GM21447 (cell line): Measurements from ENCODE around the gene SELPLG.
"Not testable (repeated sequence)": the region's sequence is repeated elsewhere in the genome, so short reads cannot be mapped to it uniquely, and the experiment has no call there.

Experiments
- ATAC-seq: cut with Tn5 transposase; IDR thresholded peaks from one replicate; pipeline ENCODE4 v1.9.1; 2021; ENCODE audit not compliant: unreplicated experiment

Gene SELPLG

DNA sequence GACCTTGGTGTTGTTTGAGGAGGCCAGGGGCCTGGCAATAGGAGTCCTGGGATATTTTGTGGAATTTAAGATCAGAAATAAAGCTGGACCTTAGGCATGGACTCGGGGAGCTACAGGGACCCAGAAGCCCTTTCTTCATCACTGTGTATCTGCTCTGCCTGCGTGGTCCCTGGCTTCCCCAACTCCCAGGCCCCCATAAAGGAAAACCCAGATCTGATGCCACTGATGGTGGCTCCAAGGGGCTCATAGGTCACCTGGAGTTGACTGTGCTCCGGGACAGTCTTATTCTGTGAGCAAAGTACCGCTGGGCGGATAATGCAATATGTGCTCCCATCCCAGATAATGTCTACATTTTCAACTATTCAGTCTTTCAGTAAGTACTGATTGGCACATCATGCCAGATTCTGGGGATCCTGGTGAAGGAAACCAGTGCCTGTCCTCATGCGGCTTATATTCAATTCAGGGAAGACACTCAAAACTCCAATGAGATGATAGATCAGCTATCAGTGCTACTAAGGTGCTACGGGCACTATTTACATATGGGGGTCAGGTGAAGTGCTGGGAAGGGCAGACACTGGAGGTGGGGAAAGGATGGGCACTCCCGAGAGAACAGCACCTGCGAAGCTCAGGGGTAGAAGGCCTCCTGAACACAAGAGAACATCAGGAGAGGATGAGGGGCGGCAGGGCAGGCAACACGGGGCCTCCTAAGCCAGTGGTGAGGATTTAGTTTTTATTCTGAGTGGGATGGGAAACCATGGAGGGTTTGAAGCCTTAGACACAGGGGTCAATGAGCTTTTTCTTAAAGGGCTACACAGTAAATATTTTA is 5.5 kb upstream of the SELPLG start:
- no peak for ATAC-seq

DNA sequence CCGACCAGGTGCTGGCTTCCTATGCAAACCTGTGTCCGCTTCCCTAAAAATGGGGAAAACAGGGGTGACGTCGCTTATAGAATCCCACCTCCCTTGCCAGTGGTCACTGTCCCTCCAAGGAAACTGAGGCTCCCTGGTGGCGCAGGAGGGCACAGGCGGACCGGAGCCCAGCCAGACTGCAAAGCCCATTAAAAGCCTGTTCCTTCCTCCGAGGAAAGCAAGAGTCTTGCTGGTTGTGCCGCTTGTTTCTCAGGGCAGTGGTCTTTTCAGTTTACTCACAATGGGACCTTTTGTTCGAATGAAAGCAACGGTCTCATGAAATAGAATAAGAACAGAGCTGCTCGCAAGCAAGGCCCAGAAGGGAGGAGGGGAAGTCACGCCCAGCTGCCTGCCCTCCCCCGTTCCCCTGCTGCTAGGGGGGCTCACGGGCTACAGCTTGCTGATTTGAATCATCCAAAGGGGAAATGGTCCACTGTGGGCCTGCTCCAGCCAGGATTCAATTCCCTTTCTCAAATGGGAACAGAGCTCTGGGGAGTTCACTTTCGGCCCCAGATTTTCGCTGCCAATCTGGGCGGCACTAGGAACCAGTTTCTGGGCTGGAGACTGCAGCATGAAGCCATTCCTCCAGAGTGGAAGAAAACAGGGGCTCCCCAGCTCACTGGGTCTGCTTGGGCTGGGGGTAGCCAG is 4.6 kb upstream of the SELPLG start:
- ATAC-seq: no peak

DNA sequence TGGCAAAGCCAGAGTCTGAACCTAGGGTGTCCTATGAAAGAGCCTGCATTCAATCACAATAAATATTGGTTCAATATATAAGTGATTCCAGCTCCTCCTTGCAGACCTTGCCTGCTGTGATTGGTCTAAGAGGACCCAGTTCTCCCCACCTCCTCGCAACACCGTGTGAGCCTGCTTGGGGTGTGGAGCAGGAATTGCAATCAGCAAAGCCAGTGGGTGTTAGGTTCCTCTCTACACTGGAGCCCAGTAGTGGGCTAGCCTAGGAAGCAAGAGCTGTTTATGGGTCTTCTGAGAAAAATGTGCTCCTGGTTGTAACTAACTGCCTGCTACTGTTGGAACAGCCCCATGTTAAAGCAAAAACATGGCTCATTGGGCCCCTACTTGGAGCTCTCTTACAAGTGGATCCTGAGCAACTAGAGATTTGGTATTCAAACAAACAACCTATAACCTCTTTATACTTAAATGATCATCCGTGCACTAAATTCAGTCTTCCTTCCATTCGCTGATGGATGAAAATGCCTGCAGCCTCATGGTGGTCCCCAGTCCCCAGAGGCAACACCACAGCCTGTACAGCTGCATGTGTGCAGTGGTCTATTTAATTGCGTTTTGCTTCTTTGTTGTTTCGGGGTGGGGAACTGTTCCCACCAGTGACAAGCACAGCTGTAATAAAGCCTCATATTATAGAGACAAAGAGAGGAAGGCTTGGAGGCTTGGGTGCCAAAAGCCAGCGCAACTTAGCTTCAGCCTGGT is 3.7 kb upstream of the SELPLG start:
- ATAC-seq: no peak

DNA sequence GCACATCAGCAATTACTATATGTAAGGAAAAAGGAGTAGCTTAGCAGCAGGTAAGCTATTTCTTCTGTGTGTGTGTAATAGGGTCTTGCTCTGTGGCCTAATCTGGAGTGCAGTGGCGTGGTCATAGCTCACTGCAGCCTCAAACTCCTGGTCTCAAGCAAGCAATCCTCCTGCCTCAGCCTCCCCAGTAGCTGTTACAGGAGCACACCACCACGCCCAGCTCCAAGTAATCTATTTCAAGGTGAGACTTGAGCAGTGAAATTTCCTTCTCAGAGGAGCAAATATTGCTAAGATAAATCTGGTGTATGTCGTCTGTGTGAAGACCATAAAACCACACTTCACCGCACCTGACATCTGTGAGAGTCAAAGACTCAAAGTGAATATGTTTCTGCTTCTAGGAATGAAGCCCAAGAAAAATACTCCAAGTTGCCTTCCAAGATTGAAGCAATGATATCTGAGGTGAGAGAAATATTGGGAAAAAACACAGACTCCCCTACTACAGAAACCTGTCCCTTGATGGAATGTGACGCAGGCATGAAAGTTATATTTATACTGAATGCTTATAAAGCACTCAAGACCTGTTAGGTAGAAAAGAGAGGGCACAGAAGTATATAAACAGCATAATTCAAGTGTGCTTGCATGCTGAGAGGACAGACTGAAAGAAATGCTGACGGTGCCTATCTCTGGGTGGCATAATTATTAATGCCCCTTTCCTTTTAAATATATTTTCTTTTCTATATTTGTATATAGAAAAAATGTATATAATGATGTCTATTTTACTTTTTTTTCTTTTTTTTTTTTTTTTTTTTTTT is 2.5 kb upstream of the SELPLG start:
- ATAC-seq: no peak

DNA sequence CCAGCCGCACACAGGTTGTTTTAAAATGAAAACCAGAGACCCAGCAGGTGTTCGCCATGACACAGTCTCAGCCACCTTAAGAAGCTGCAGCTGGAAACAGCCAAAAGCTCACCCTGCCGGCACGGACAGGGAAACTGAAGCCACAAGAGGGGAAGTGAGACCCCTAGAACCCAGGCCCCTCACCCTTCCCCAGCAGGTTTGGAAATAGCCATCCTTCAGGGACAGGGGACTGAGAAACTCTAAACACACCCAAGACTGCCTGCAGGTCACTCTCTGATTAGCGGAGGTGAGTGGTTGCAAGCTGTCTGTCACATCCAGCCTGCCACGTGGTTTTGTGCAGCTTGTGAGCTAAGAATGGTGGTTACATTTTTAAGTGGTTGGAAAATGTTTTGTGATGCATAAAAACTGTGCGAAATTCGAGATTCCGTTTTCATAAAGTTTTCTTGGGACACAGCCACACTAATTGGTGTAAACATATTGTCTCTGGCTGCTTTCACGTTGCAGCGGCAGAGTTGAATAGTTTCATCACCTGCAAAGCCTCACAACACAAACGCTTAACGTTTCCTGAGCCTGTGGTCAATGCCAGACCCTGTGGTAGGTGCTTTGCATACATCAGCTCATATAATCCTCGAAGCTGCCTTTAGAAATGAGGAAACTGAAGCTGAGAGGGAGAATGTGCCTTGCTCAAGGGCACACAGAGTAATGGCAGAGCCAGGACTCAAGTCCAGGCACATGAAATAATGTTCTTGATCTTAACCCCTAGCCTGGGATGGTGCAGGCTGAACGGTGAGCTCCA is 1.7 kb upstream of the SELPLG start:
- peak; percentile 48 for ATAC-seq

DNA sequence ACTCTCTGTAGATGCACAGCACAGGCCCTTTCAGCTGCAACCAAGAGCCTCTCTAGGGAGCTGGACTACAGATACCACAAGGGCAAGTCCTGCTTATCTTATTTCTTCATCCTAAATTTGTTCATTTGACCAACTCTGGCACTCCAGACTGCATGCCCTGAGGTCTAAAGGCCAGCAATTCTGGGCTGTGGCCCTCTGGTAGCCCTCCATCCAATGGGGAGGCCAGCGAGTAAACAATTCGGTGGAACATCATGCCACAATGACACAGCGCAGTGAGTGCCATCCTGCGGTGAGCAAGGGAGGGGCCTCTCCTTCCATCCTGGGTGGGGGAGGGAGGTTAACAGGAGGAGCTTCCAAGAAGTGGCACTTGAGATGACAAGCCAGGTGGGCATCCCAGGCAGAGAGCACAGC is 652 bp upstream of the SELPLG start:
- ATAC-seq: no peak

DNA sequence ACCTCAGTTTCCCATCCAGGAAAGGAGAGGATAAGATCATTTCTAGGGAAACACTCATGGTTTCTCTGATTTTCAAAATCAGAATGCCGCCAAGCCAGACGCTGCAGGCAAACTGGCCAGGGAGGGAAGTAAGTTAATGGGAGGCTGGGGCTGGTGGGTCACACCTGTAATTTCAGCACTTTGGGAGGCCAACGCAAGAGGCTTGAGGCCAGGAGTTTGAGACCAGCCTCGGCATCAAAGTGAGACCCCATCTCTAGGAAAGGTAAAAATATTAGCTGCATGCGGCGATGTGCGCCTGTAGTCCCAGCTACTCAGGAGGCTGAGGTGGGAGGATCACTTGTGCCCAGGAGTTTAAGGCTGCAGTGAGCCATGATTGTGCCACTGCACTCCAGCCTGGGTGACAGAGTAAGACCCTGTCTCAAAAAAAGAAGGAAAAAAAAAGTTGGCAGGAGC is 587 bp downstream of the SELPLG start:
- ATAC-seq: no peak

DNA sequence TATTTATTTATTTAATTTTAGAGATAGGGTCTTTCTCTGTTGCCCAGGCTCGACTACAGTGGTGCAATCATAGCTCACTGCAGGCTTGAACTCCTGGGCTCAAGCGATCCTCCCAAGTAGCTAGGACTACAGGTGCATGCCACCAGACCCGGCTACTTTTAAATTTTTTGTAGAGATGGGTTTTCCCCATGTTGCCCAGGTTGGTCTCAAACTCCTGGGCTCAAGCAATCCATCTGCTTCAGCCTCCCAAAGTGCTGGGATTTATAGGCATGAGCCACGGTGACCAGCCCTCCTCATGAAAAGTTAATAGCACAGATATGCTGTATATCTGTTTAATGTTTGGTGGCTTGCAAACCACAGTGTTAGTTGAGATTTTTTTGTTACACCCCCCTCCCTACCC is 2.4 kb downstream of the SELPLG start:
- not testable (repeated sequence) for ATAC-seq

DNA sequence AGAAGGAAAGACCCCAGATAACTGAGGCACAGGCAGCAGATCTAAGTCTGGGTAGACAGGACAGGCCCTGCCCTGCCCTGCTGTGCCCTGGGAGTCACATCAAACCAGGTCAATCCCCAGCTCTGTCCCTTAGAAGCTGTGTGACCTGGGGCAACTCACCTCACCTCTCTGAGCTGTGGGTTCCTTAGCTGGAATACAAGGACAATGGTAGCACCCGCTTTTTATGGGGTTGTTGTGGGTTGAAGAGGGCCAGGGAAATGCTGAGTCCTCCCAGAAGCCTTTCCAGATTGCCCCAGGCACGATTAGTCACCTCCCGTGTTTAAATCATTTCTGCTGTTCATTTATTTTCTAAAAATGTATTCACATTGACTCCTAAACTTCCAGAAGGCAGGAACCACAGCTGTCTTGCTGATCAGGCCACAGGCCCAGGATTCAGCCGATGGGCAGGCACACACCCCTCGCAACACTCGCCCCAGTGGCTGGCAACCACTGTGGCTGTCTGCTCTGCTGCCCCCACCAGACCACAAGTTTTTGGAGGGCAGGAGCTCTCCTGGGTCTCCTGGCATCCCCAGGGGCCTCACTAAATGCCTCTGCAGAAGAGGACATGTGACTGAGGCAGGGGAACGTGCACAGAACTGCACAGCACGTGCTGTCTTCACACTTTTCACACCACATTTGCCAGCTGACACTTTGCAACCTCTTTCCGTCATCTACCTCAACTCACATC is 3.0 kb downstream of the SELPLG start:
- ATAC-seq: no peak

DNA sequence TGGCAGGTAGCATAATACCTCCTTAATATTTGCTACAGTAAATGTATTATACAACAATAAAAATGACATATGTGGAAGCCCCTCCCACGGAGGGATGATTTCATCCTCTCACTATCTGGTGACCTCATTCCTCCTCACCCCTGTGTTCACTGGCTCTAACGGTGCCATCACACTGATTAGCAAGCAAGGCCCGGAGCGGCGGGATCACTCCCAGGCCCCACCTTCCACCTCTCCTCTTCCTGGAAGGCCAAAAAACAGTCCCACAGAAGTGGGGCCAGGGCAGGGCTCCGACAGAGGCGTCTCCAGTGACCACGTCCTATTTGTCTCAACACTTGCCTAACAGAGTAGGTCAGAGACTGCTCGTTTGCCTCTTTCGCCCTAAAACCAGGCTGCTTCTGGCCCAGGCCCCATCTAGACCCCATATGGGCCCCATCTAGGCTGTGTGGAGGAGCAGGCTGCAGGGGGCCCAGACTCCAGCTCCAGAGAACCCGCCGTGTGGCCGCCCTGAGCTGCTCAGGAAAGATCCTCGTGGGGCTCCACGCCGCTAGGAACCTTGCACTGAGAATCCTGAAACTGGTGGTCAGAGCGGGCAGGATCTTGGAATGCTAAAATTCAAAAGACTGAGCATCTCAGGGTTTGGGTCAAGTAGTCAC is 3.7 kb downstream of the SELPLG start:
- ATAC-seq: no peak

DNA sequence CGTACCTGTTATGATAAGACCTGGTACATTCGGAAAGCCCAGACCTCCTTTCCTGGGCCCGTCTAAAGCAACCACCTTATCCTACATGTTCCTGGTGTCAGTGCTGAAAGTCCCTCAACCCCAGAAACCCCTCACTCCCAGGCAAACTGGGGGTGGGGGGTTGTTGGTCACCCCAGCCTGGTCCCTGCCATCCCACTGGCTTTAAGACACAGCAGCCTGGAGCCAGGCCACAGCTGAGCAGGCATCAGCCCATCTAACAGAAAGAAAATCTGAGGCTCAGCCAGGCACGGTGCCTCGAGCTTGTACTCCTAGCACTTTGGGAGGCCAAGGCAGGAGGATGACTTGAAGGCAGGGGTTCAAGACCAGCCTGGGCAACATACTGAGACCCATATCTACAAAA is 4.5 kb downstream of the SELPLG start:
- no peak for ATAC-seq

DNA sequence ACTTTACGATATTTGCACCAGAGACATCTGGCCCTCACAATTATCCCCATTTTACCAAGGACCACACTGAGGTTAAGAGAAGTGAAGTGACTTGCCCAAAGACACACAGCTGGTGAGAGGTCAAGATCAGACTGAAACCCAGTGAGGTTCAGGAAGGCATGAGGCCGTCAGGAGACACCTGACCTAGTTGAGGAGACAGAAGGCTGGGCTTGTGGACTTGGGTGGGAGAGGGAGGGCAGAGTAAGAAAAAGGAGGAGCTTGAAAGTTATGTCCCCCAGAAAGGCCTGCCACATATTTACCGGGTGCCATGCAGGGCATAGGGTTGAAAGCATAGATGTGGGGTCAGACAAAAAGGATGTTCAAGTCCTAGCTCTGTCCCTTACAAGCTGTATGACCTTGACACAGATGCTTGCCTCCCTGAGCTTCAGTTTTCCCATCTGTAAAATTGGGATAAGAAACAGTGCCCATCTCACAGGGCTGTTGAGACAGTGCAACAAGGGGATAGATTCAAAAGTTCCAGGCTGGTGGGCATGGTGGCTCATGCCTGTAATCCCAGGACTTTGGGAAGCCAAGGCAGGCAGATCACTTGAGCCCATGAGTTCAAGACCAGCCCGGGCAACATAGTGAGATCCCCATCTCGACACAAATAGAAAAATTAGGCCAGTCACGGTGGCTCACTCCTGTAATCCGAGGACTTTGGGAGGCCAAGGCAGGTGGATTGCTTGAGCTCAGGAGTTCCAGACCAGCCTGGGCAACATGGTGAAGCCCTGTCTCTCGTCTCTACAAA is 6.4 kb downstream of the SELPLG start:
- ATAC-seq: no peak

DNA sequence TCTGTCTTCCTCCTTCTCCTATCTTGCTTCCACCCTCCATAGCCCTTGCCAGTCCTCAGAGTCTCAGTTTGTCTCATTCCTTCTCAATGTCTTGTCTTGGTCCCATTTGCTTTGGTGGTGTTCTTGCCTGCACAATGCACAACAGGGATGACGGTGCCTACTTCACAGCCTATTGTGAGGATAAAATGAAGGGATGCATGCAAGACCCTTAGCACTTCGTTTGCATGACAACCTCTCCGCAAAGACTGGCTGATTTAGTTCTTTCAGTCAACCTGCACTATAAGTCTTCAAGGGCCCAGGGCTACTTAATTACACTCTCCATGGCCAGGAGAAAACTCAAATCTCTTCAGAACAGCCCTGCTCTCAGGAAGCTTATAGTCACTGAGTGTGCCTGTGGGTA is 8.5 kb downstream of the SELPLG start:
- no peak for ATAC-seq

DNA sequence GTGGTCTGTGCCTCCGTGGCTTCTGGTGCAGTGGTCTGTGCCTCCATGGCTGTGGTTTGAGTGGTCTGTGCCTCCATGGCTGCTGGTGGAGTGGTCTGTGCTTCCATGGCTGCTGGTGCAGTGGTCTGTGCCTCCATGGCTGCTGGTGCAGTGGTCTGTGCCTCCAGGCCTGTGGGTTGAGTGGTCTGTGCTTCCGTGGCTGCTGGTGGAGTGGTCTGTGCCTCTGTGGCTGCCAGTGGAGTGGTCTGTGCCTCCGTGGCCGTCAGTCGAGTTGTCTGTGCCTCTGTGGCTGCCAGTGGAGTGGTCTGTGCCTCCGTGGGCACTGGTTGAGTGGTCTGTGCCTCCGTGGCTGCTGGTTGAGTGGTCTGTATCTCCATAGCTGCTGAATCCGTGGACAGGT is 10.1 kb downstream of the SELPLG start:
- ATAC-seq: no peak

DNA sequence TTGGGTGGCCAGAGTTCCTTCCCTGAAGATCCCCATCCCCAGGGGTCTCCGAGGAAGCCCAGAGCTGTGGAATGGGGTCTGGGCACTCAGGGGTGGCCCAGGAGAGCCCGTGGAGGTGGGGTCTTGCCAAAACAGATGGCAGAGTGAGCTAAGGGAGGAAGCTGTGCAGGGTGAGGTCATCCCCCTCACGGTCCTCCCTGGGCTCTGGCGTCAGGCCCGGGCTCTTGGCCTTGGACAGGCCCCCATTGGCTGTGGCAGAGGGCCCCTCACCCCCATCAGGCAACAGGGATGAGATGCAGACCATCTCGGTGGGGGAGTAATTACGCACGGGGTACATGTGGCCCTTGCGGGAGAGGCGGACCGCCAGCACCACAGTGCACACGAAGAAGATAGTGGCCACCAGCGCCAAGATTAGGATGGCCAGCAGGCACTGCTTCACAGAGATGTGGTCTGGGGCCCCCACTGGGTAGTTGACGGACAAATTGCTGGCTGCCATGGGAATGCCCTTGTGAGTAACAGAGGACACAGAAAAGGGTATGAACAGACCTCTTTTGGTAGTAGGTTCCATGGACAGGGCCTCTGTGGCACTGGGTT is 10.7 kb downstream of the SELPLG start:
- no peak for ATAC-seq

DNA sequence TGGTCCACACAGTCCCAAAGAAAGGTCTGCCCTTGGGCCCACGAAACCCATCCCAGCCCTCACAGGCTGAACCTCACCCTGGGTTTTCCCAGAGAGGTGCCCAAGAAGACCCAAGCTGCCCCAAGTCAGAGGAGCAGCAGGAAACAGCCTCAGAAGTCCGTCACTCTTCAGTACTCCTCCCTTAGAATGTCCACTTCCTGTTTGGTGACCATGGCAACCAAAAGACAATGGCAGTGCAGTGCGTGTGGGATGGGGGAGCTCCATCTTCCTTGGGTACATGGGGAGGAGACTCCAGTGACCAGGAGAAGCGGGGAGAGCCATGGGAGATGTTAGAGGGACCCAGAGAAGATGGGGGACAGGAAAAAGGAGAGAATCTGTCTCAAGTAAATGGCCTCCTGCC is 11.3 kb downstream of the SELPLG start:
- ATAC-seq: no peak

DNA sequence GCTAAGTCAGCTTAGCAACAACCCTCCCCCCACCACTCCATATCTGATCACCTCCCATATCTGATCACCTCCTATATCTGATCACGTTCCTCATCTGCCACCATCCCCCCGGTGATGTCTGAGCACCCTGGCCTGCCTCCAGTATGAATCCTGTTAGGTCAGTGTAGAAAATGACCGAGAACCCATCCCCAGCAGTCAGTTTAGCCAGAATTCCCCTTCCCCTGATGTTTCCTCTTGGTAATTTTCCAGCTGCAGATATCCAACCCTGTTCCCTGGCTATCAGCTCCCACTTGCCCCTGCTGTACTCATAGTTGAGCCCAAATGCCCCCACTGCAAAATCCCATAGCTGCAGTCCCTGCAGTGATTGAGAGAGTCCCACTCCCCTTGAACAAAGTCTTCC is 12.5 kb downstream of the SELPLG start:
- ATAC-seq: no peak
